GM23338 (cell line): ENCODE results near the gene RBM3.

Experiments
- CREB1 ChIP-seq: fragments of 250-450 bp; sonication (Bioruptor Pico); IDR thresholded peaks from 2 replicates; pipeline ENCODE4 v1.5.0; 2020; ENCODE audit warnings: low read depth, mild to moderate bottlenecking, moderate library complexity
- CTCF ChIP-seq, 2 experiments: fragments of 200-600 bp in 1 of 2; sonication (generic) in 1 of 2; conservative IDR thresholded peaks; 2 replicates each; pipeline versions ENCODE4 v1.5.1 to v1.6.1; 2016 to 2017; ENCODE audit warnings: antibody characterized with exemption in 2 of 2, low read depth in 2 of 2, mild to moderate bottlenecking in 2 of 2, moderate library complexity in 1 of 2
- ETS1 ChIP-seq: IDR thresholded peaks from 2 replicates; pipeline ENCODE4 v1.6.1; 2016; ENCODE audit warnings: antibody characterized with exemption
- EZH2 ChIP-seq: fragments of 200-600 bp; sonication (generic); IDR thresholded peaks from one replicate; pipeline ENCODE4 v1.8.0; 2017; ENCODE audit warnings: antibody characterized with exemption, mild to moderate bottlenecking, low read depth; ENCODE audit not compliant: unreplicated experiment
- EZH2phosphoT487 ChIP-seq: fragments of 200-600 bp; sonication (generic); IDR thresholded peaks from one replicate; pipeline ENCODE4 v1.8.1; 2018; ENCODE audit warnings: antibody characterized with exemption; ENCODE audit not compliant: unreplicated experiment
- JUNB ChIP-seq: IDR thresholded peaks from one replicate; pipeline ENCODE4 v1.6.1; 2016; ENCODE audit warnings: antibody characterized with exemption; ENCODE audit not compliant: unreplicated experiment
- POLR2AphosphoS5 ChIP-seq: IDR thresholded peaks from 2 replicates; pipeline ENCODE4 v1.6.1; 2016; ENCODE audit warnings: antibody characterized with exemption, low read depth
- REST ChIP-seq: IDR thresholded peaks from one replicate; pipeline ENCODE4 v1.6.1; 2018; ENCODE audit warnings: antibody characterized with exemption; ENCODE audit not compliant: unreplicated experiment
- ZNF114 ChIP-seq: fragments of 250-450 bp; sonication (Bioruptor Pico); IDR thresholded peaks from 2 replicates; pipeline ENCODE4 v1.5.0; 2020; ENCODE audit warnings: mild to moderate bottlenecking, moderate library complexity

- no peak for TF ChIP-seq CTCF (conservative IDR thresholded peaks at IDR 0.05; ENCODE audit: low read depth in 2 of 2)
- TF ChIP-seq POLR2AphosphoS5 = no peak
- TF ChIP-seq JUNB = no peak
- no peak for TF ChIP-seq REST
- no peak for TF ChIP-seq EZH2phosphoT487
- no peak for TF ChIP-seq ETS1
- TF ChIP-seq EZH2 = no peak
- no peak for TF ChIP-seq CREB1
- TF ChIP-seq ZNF114 = no peak
These were observed 43.5 kb upstream of the RBM3 start for GRCh38 chrX:48530736-48531135.
